Measurements from ENCODE around the gene ZNF821.

ZNF821 gene

DNA sequence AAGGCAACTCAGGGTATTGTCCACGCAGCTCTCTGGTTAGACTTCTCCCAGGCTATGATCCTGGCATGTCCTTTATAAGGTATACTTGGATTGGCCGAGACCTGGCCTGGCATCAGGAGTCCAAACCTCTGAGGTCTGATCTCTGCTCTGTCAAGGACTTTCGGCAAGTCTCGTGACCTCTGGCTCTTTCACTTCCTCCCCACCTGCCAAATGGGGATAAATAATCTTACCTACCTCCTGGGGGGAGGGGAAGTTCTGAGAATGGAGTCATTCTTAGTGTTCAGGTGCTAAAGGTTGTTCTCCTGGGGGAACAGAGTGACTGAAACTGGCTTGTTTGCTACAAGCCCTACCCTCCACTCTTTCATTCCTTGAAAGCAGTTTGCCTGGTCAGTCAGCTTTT lies 30.6 kb downstream of the ZNF821 start:
- H3K9me3 ChIP-seq (ENCODE audit: insufficient read depth, low read depth, low read length): no peaks in the 10 kb centered on the region
- H3K4me3 ChIP-seq (ENCODE audit: low read length, poor library complexity, severe bottlenecking): no peak overlapping the region
- H3K79me2 ChIP-seq (ENCODE audit: insufficient read depth, low read length): peaks cover 2% of the 10 kb centered on the region; the same call in 1 of the 2 replicates
- peaks cover 5% of the 10 kb centered on the region for H3K4me1 ChIP-seq (ENCODE audit: insufficient read depth, low read length, poor library complexity, severe bottlenecking)
- no peaks in the 10 kb centered on the region for H3F3A ChIP-seq (ENCODE audit: low read depth)
- H3K36me3 ChIP-seq (ENCODE audit: insufficient read depth, low read length): peaks cover 20% of the 10 kb centered on the region; the same call in 1 of the 2 replicates
- H3K9ac ChIP-seq (ENCODE audit: low read depth, low read length, poor library complexity, severe bottlenecking): no peak overlapping the region
- no peak overlapping the region for H2AFZ ChIP-seq (ENCODE audit: low read length)
- H3K9me2 ChIP-seq (replicated peaks; ENCODE audit: low read depth, low read length): no peaks in the 10 kb centered on the region
- TF ChIP-seq, protein P1, sequence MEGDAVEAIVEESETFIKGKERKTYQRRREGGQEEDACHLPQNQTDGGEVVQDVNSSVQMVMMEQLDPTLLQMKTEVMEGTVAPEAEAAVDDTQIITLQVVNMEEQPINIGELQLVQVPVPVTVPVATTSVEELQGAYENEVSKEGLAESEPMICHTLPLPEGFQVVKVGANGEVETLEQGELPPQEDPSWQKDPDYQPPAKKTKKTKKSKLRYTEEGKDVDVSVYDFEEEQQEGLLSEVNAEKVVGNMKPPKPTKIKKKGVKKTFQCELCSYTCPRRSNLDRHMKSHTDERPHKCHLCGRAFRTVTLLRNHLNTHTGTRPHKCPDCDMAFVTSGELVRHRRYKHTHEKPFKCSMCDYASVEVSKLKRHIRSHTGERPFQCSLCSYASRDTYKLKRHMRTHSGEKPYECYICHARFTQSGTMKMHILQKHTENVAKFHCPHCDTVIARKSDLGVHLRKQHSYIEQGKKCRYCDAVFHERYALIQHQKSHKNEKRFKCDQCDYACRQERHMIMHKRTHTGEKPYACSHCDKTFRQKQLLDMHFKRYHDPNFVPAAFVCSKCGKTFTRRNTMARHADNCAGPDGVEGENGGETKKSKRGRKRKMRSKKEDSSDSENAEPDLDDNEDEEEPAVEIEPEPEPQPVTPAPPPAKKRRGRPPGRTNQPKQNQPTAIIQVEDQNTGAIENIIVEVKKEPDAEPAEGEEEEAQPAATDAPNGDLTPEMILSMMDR (conservative IDR thresholded peaks at IDR 0.05; ENCODE audit: low read length): no peak
- TF ChIP-seq EZH2phosphoT487 (IDR thresholded peaks at IDR 0.05; ENCODE audit: borderline replicate concordance): no peak
- no peak overlapping the region for H3K4me2 ChIP-seq (ENCODE audit: low read depth, low read length, poor library complexity, severe bottlenecking)
- no peaks in the 10 kb centered on the region for H4K20me1 ChIP-seq (ENCODE audit: insufficient read depth, low read length, poor library complexity, severe bottlenecking)
- no peaks in the 10 kb centered on the region for H3K27me3 ChIP-seq (ENCODE audit: insufficient read depth, low read length, poor library complexity, severe bottlenecking)

DNA sequence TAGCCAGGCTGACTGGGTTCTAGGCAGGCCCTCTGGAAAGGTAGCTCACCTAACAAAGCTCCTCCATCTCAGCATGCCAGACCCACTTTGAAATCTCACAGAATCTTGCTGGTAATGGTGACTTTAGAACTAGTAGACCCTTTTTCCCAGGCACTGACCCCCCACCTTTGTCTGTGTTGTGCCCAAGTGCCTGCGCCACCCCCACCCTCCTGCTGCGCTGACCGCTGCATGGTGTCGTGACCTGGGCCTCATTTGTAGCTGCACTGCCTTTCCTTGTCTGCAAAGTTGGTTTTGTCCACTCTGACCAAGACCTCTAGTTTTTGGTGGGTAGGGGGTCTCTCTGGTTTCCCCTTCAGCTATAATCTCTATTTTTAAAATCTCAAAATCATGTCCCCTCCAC lies 31.4 kb downstream of the ZNF821 start:
- Histone ChIP-seq H3F3A (ENCODE audit: low read depth) (no peaks in the 10 kb centered on the region), H3K79me2 (ENCODE audit: insufficient read depth, low read length) (peaks cover 11% of the 10 kb centered on the region), H3K4me2 (ENCODE audit: low read depth, low read length, poor library complexity, severe bottlenecking) (peak overlapping the region; percentile 19), H3K9me2 (replicated peaks; ENCODE audit: low read depth, low read length) (no peaks in the 10 kb centered on the region), H2AFZ (ENCODE audit: low read length) (no peak overlapping the region), H3K4me3 (ENCODE audit: low read length, poor library complexity, severe bottlenecking) (no peak overlapping the region), H3K9ac (ENCODE audit: low read depth, low read length, poor library complexity, severe bottlenecking) (no peak overlapping the region), H3K9me3 (ENCODE audit: insufficient read depth, low read depth, low read length) (no peaks in the 10 kb centered on the region), H3K4me1 (ENCODE audit: insufficient read depth, low read length, poor library complexity, severe bottlenecking) (peaks cover 10% of the 10 kb centered on the region), H3K36me3 (ENCODE audit: insufficient read depth, low read length) (peaks cover 20% of the 10 kb centered on the region; the same call in 1 of the 2 replicates), H3K27me3 (ENCODE audit: insufficient read depth, low read length, poor library complexity, severe bottlenecking) (no peaks in the 10 kb centered on the region), H4K20me1 (ENCODE audit: insufficient read depth, low read length, poor library complexity, severe bottlenecking) (no peaks in the 10 kb centered on the region)
- TF ChIP-seq EZH2phosphoT487 (IDR thresholded peaks at IDR 0.05; ENCODE audit: borderline replicate concordance): no peak
- TF ChIP-seq, protein P1 (conservative IDR thresholded peaks at IDR 0.05; ENCODE audit: low read length): no peak

DNA sequence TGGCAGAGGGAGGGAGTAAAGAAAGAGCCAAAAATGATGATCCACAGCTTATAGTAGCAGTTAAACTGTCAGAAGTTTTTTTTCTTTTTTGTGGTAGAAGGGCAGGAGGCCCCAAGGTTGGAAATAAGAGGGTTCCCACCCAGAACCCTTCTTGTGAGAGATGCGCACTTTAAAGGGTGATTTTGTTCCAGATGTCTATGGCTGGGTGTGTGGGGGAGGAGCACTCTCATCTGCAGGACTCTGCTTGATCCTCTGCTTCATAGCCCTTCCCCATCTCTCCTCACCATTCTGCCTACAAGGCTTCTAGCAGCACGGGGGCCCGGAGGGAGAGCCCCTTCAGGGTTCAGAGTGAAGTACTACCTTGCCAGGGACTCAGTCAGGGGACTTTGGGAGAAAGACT lies 31.8 kb downstream of the ZNF821 start:
- Histone ChIP-seq H3F3A (ENCODE audit: low read depth) (no peaks in the 10 kb centered on the region), H3K4me2 (ENCODE audit: low read depth, low read length, poor library complexity, severe bottlenecking) (peak overlapping the region; percentile 19), H3K9ac (ENCODE audit: low read depth, low read length, poor library complexity, severe bottlenecking) (no peak overlapping the region), H3K79me2 (ENCODE audit: insufficient read depth, low read length) (peaks cover 15% of the 10 kb centered on the region), H2AFZ (ENCODE audit: low read length) (no peak overlapping the region), H3K36me3 (ENCODE audit: insufficient read depth, low read length) (peaks cover 20% of the 10 kb centered on the region; the same call in 1 of the 2 replicates), H3K9me2 (replicated peaks; ENCODE audit: low read depth, low read length) (no peaks in the 10 kb centered on the region), H3K9me3 (ENCODE audit: insufficient read depth, low read depth, low read length) (no peaks in the 10 kb centered on the region), H3K27me3 (ENCODE audit: insufficient read depth, low read length, poor library complexity, severe bottlenecking) (no peaks in the 10 kb centered on the region), H3K4me1 (ENCODE audit: insufficient read depth, low read length, poor library complexity, severe bottlenecking) (peaks cover 14% of the 10 kb centered on the region), H4K20me1 (ENCODE audit: insufficient read depth, low read length, poor library complexity, severe bottlenecking) (no peaks in the 10 kb centered on the region), H3K4me3 (ENCODE audit: low read length, poor library complexity, severe bottlenecking) (no peak overlapping the region)
- TF ChIP-seq, protein P1 (conservative IDR thresholded peaks at IDR 0.05; ENCODE audit: low read length): no peak
- TF ChIP-seq EZH2phosphoT487 (IDR thresholded peaks at IDR 0.05; ENCODE audit: borderline replicate concordance): no peak

Data from Loucy (cell line).